Measurements from ENCODE around the gene FGF8.
"Not testable (repeated sequence)": the region's sequence is repeated elsewhere in the genome, so short reads cannot be mapped to it uniquely, and the experiment has no call there.

The FGF8 gene

GRCh38 chr10:101793526-101793925 lies 17.6 kb upstream of the FGF8 start:
- Histone ChIP-seq H3K27me3 (ENCODE audit: insufficient read depth, low read depth) (no peaks in the 10 kb centered on the region), H3K4me2 (no peak overlapping the region), H3K79me2 (ENCODE audit: insufficient read depth, low read depth) (peaks cover 20% of the 10 kb centered on the region; the same call in 1 of the 2 replicates), H4K20me1 (ENCODE audit: insufficient read depth) (no peaks in the 10 kb centered on the region; the same call in 1 of the 2 replicates), H3K9ac (no peak overlapping the region), H3K27ac (no peak overlapping the region), H2AFZ (ENCODE audit: low read depth) (no peak overlapping the region), H3K36me3 (ENCODE audit: insufficient read depth) (peaks cover 22% of the 10 kb centered on the region; the same call in 1 of the 2 replicates), H3K4me3 (IDR thresholded peaks at IDR 0.05; ENCODE audit: insufficient read depth, low read depth, low read length) (no peak overlapping the region), H3K4me1 (ENCODE audit: low read depth, poor library complexity, severe bottlenecking) (no peaks in the 10 kb centered on the region)
- no peak for TF ChIP-seq CTCF (conservative IDR thresholded peaks at IDR 0.05; ENCODE audit: low read depth, low read length)

DNA sequence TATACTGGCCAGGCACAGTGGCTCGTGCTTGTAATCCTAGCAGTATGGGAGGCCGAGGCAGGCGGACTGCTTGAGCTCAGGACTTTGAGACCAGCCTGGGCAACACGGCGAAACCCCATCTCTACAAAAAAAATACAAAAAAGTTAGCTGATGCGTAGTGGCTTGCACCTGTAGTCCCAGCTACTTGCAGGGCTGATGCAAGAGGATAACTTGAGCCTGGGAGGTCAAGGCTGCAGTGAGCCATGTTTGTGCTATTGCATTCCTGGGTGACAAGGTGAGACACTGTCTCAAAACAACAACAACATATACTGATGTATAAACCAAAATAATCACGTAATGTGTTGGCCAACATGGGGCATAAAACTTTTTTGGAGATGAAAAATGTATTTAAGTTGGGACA lies 13.8 kb upstream of the FGF8 start:
- Histone ChIP-seq H3K79me2 (ENCODE audit: insufficient read depth, low read depth) (peaks cover 4% of the 10 kb centered on the region; the same call in 1 of the 2 replicates), H3K4me2 (no peak overlapping the region), H4K20me1 (ENCODE audit: insufficient read depth) (no peaks in the 10 kb centered on the region; the same call in 1 of the 2 replicates), H3K9ac (no peak overlapping the region), H3K27me3 (ENCODE audit: insufficient read depth, low read depth) (no peaks in the 10 kb centered on the region), H3K4me3 (IDR thresholded peaks at IDR 0.05; ENCODE audit: insufficient read depth, low read depth, low read length) (no peak overlapping the region), H3K27ac (no peak overlapping the region), H2AFZ (ENCODE audit: low read depth) (no peak overlapping the region), H3K4me1 (ENCODE audit: low read depth, poor library complexity, severe bottlenecking) (peaks cover 16% of the 10 kb centered on the region), H3K36me3 (ENCODE audit: insufficient read depth) (peaks cover 7% of the 10 kb centered on the region; the same call in 1 of the 2 replicates)
- no peak for TF ChIP-seq CTCF (conservative IDR thresholded peaks at IDR 0.05; ENCODE audit: low read depth, low read length)

DNA sequence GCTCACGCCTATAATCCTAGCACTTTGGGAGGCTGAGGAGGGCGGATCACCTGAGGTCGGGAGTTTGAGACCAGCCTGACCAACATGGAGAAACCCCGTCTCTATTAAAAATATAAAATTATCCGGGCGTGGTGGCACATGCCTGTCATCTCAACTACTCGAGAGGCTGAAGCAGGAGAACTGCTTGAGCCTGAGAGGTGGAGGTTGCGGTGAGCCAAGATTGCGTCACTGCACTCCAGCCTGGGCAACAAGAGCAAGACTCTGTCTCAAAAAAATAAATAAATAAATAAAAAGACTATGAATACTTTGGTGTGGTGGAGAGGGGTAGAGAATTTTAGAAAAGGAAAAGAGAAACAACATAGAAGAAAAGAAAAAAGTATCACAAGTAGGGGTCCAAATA lies 13.3 kb upstream of the FGF8 start:
- H4K20me1 ChIP-seq (ENCODE audit: insufficient read depth); H2AFZ ChIP-seq (ENCODE audit: low read depth); H3K4me3 ChIP-seq (IDR thresholded peaks at IDR 0.05; ENCODE audit: insufficient read depth, low read depth, low read length); H3K27ac ChIP-seq; H3K36me3 ChIP-seq (ENCODE audit: insufficient read depth); H3K27me3 ChIP-seq (ENCODE audit: insufficient read depth, low read depth); H3K79me2 ChIP-seq (ENCODE audit: insufficient read depth, low read depth); H3K4me2 ChIP-seq; H3K9ac ChIP-seq: not testable (repeated sequence)
- peaks cover 17% of the 10 kb centered on the region for H3K4me1 ChIP-seq (ENCODE audit: low read depth, poor library complexity, severe bottlenecking)

- no peaks in the 10 kb centered on the region for H3K27me3 ChIP-seq (ENCODE audit: insufficient read depth, low read depth)
- peaks cover 39% of the 10 kb centered on the region for H3K4me1 ChIP-seq (ENCODE audit: low read depth, poor library complexity, severe bottlenecking)
- H3K4me2 ChIP-seq = no peak overlapping the region
- H3K27ac ChIP-seq = no peak overlapping the region; the same call in 1 of the 2 replicates
- H3K4me3 ChIP-seq (IDR thresholded peaks at IDR 0.05; ENCODE audit: insufficient read depth, low read depth, low read length) = no peak overlapping the region
- H3K36me3 ChIP-seq (ENCODE audit: insufficient read depth) = no peaks in the 10 kb centered on the region; the same call in 1 of the 2 replicates
- no peaks in the 10 kb centered on the region; the same call in 1 of the 2 replicates for H4K20me1 ChIP-seq (ENCODE audit: insufficient read depth)
- H3K79me2 ChIP-seq (ENCODE audit: insufficient read depth, low read depth) = no peaks in the 10 kb centered on the region
- H3K9ac ChIP-seq = no peak overlapping the region
- TF ChIP-seq CTCF (conservative IDR thresholded peaks at IDR 0.05; ENCODE audit: low read depth, low read length) = no peak
- H2AFZ ChIP-seq (ENCODE audit: low read depth) = no peak overlapping the region
Observed at GRCh38 chr10:101785801-101786200, 9.9 kb upstream of the FGF8 start.

- Histone ChIP-seq H2AFZ (ENCODE audit: low read depth) (no peak overlapping the region), H3K27me3 (ENCODE audit: insufficient read depth, low read depth) (no peaks in the 10 kb centered on the region), H3K27ac (no peak overlapping the region; the same call in 1 of the 2 replicates), H3K4me3 (IDR thresholded peaks at IDR 0.05; ENCODE audit: insufficient read depth, low read depth, low read length) (no peak overlapping the region), H3K9ac (no peak overlapping the region), H3K4me2 (no peak overlapping the region), H3K79me2 (ENCODE audit: insufficient read depth, low read depth) (no peaks in the 10 kb centered on the region), H4K20me1 (ENCODE audit: insufficient read depth) (no peaks in the 10 kb centered on the region; the same call in 1 of the 2 replicates), H3K4me1 (ENCODE audit: low read depth, poor library complexity, severe bottlenecking) (peaks cover 47% of the 10 kb centered on the region), H3K36me3 (ENCODE audit: insufficient read depth) (no peaks in the 10 kb centered on the region)
- TF ChIP-seq CTCF (conservative IDR thresholded peaks at IDR 0.05; ENCODE audit: low read depth, low read length) = no peak
Observed at GRCh38 chr10:101784558-101784957, 8.6 kb upstream of the FGF8 start.

All from KMS-11 (cell line).